ENCODE results near the gene PHB1.
A peak's percentile ranks its signal among the peaks of the same experiment; 100 is the strongest.

The PHB1 gene

DNA sequence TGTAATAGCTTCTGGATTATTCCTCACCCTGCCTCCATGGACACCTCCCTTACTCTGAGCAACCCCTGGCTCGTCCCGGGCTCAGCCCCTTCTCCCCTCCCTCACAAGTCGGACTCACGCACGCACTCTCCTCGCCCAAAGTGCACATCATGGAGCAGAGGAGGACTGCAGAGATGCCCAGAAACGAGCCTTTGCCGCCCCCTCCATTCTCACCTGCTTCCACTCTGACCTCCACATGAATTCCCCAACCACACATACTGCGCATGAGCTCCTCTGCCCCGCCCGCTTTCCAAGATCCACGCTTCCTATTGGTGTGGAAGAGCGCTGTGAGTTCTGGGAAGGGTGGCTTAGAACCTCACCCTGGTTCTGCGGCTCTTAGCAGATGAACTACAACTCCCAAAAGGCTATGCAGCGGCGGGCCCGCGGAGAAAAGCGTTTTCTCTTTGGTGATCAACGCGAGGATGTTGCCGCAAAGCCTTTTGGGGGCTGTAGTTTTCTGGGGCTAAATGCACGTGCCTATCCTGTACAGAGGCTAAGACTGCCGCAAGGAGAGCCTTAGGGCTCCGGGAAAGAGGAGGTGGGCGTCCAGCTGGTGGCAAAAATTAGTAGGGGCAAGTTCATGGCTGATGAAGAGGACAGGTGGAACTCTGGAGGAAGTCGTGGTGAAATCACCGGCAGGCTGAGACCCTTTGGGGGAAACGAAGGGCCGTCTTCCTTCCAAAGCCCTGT is at the start of gene PHB1:
PHB1 (minus strand) TSS at position 261 of the 729 bp plus-strand sequence. CDS start 1,618 bp downstream, outside the sequence.
- Histone ChIP-seq H3K36me3 (peaks cover 35% of the 10 kb centered on the region), H3K27me3 (ENCODE audit: insufficient read depth, low read depth, severe bottlenecking) (no peaks in the 10 kb centered on the region), H3K9me3 (ENCODE audit: severe bottlenecking) (peaks cover under 1% of the 10 kb centered on the region), H3K4me3 (ENCODE audit: low read depth, low read length) (peak within 1 kb of the TSS; percentile 76), H3K27ac (peak within 1 kb of the TSS; percentile 70)
- DNase-seq: peak; percentile 99
- no peak for TF ChIP-seq CTCF (IDR thresholded peaks at IDR 0.05; ENCODE audit: low read depth, low read length)

DNA sequence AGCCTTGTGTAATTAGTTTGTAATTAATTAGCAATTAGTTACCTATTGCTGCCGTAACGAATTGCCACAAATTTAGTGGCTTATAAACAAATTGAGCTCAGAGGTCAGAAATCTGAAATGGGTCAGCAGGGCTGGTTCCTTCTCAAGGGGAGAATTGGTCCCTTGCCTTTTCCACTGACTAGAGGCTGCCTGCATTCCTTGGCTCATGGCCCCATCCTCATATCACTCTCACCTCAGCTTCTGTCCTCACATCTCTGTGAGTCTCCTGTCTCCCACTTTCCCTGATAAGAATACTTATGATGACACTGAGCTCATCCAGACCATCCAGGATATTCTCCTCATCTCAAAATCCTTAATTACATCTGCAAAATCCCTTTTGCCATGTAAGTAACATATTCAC is 49.4 kb upstream of the PHB1 start:
- DNase-seq: no peak
- Histone ChIP-seq H3K27ac (no peak overlapping the region), H3K9me3 (ENCODE audit: severe bottlenecking) (peaks cover 11% of the 10 kb centered on the region), H3K27me3 (ENCODE audit: insufficient read depth, low read depth, severe bottlenecking) (no peaks in the 10 kb centered on the region), H3K36me3 (no peaks in the 10 kb centered on the region), H3K4me3 (ENCODE audit: low read depth, low read length) (no peak overlapping the region)
- no peak for TF ChIP-seq CTCF (IDR thresholded peaks at IDR 0.05; ENCODE audit: low read depth, low read length)

- no peak for TF ChIP-seq CTCF (IDR thresholded peaks at IDR 0.05; ENCODE audit: low read depth, low read length)
- Histone ChIP-seq H3K27ac (no peak overlapping the region), H3K4me3 (ENCODE audit: low read depth, low read length) (no peak overlapping the region), H3K36me3 (no peaks in the 10 kb centered on the region), H3K27me3 (ENCODE audit: insufficient read depth, low read depth, severe bottlenecking) (no peaks in the 10 kb centered on the region), H3K9me3 (ENCODE audit: severe bottlenecking) (peaks cover 11% of the 10 kb centered on the region)
- no peak for DNase-seq
These were observed 46.9 kb upstream of the PHB1 start for GRCh38 chr17:49461580-49461979.

- H3K27ac ChIP-seq: no peak overlapping the region
- no peaks in the 10 kb centered on the region for H3K27me3 ChIP-seq (ENCODE audit: insufficient read depth, low read depth, severe bottlenecking)
- peaks cover 11% of the 10 kb centered on the region for H3K9me3 ChIP-seq (ENCODE audit: severe bottlenecking)
- no peaks in the 10 kb centered on the region for H3K36me3 ChIP-seq
- DNase-seq: no peak
- H3K4me3 ChIP-seq (ENCODE audit: low read depth, low read length): no peak overlapping the region
- no peak for TF ChIP-seq CTCF (IDR thresholded peaks at IDR 0.05; ENCODE audit: low read depth, low read length)
These were observed 45.7 kb upstream of the PHB1 start for GRCh38 chr17:49460401-49460800.

- DNase-seq: no peak
- Histone ChIP-seq H3K4me3 (ENCODE audit: low read depth, low read length) (no peak overlapping the region), H3K9me3 (ENCODE audit: severe bottlenecking) (peaks cover 11% of the 10 kb centered on the region), H3K27ac (no peak overlapping the region), H3K27me3 (ENCODE audit: insufficient read depth, low read depth, severe bottlenecking) (no peaks in the 10 kb centered on the region), H3K36me3 (no peaks in the 10 kb centered on the region)
- no peak for TF ChIP-seq CTCF (IDR thresholded peaks at IDR 0.05; ENCODE audit: low read depth, low read length)
These were observed 44.8 kb upstream of the PHB1 start for GRCh38 chr17:49459401-49459984.

Measured in WERI-Rb-1 (cell line).